Measurements from ENCODE around the gene DGCR6L.
"Not testable (repeated sequence)": the region's sequence is repeated elsewhere in the genome, so short reads cannot be mapped to it uniquely, and the experiment has no call there.

DNA sequence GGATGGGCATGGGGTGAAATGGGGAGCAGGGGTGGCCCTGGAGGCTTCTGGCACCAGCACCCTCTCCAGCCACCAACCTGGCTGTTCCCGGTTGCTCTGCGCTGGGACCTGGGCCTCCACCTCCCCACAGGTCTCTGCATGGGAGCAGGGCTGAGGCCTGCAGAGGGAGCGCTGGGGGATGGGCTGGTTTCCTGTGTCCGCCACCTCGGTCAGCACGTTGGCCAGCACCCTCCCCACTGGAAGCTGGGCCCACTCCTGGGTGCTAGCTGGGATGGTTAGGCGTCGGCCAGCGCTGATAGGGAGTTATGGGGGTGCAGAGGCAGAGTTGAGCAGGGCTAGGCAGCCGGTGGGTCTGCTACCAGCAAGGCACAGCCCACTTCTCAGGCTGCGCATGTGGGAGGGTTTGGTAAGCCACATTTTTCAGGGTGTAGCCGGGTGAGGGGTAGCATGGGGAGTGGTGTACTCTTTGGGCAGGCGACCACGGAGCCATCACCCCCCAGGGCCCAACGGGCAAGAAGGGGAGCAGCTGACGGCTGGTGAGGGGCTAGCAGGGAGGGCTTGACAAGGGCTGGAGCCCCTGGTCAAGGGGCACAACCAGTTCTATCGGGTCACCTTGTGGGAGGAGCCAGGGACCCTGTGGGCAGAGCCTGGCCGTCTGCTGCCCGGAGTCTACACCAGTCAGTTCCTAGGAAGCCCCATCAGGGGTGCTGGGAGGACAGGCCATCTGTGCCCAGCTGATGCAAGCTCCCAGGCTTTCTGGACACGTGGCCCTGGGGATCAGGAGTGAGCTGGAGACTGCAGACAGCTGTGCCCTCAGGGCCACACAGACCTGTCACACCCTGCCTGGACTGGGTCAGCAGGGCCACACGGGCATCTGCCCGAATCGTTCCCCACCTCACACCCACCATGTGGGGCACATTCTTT, 49.4 kb downstream of the DGCR6L start:
- TF ChIP-seq, protein P1, sequence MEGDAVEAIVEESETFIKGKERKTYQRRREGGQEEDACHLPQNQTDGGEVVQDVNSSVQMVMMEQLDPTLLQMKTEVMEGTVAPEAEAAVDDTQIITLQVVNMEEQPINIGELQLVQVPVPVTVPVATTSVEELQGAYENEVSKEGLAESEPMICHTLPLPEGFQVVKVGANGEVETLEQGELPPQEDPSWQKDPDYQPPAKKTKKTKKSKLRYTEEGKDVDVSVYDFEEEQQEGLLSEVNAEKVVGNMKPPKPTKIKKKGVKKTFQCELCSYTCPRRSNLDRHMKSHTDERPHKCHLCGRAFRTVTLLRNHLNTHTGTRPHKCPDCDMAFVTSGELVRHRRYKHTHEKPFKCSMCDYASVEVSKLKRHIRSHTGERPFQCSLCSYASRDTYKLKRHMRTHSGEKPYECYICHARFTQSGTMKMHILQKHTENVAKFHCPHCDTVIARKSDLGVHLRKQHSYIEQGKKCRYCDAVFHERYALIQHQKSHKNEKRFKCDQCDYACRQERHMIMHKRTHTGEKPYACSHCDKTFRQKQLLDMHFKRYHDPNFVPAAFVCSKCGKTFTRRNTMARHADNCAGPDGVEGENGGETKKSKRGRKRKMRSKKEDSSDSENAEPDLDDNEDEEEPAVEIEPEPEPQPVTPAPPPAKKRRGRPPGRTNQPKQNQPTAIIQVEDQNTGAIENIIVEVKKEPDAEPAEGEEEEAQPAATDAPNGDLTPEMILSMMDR (conservative IDR thresholded peaks at IDR 0.05; ENCODE audit: low read depth, low read length) = not testable (repeated sequence)
- TF ChIP-seq EZH2 (IDR thresholded peaks at IDR 0.05; ENCODE audit: borderline replicate concordance, low read depth, low read length, poor library complexity, severe bottlenecking) = not testable (repeated sequence)

Measured in A673 (cell line).